ENCODE data around the gene TCP11L2.

- TF ChIP-seq CTCF (IDR thresholded peaks at IDR 0.05; ENCODE audit: poor library complexity, severe bottlenecking) (no peak), POLR2AphosphoS5 (IDR thresholded peaks at IDR 0.05) (no peak)
Measured at GRCh38 chr12:106348411-106348810, 45.9 kb downstream of the TCP11L2 start.

All from neural cell (in vitro differentiated cells).